SK-N-SH (cell line): ENCODE measurements around the gene SLC25A51. TPM values are rescaled to one million over a fixed set of nuclear protein-coding genes. Genes with fewer than 3 reads are reported as not detected.
A peak's percentile ranks its signal among the peaks of the same experiment; 100 is the strongest.

Experiments used
- CTCF ChIA-PET: fragments of 300-600, 350-600 bp; formaldehyde crosslinking; extraction: SDS; loops from one replicate; lab custom pipeline; 2021; lab: Yijun Ruan, JAX
- POLR2A ChIA-PET: fragments of 350-600 bp; sonication (Branson Sonifier 250); formaldehyde crosslinking; extraction: SDS; loops from one replicate; lab custom pipeline; 2020; ENCODE audit warnings: antibody characterized with exemption, inconsistent platforms; lab: Yijun Ruan, JAX
- DNase-seq: peaks from one replicate; pipeline ENCODE4 v3.0.0; 2012
- H2AFZ ChIP-seq: fragments of 200-600 bp; sonication (generic); 2 replicates; pipeline ENCODE4 v1.8.1; 2016; ENCODE audit warnings: antibody characterized with exemption, mild to moderate bottlenecking, low read depth
- H3F3A ChIP-seq: fragments of 200-600 bp; sonication (generic); replicated peaks from 2 replicates; pipeline ENCODE3; 2016; ENCODE audit warnings: antibody characterized with exemption, mild to moderate bottlenecking; ENCODE audit not compliant: insufficient read depth
- H3K27ac ChIP-seq, 2 experiments: fragments of 200-500 bp in 1 of 2; fragments of 200-600 bp in 1 of 2; sonication (Bioruptor generic) in 1 of 2; sonication (generic), shearing (Covaris generic) in 1 of 2; 2 replicates each; pipeline versions ENCODE4 v1.5.1 to v1.6.1; 2014 to 2016; ENCODE audit warnings: low read depth in 2 of 2, inconsistent platforms in 1 of 2, low read length in 1 of 2, mild to moderate bottlenecking in 1 of 2, mixed read lengths in 1 of 2
- H3K27me3 ChIP-seq: fragments of 200-600 bp; sonication (generic), shearing (Covaris generic); 2 replicates; pipeline ENCODE4 v1.6.1; 2016; ENCODE audit warnings: mixed run types; ENCODE audit not compliant: insufficient read depth
- H3K36me3 ChIP-seq, 2 experiments: fragments of 200-500 bp in 1 of 2; fragments of 200-600 bp in 1 of 2; sonication (Bioruptor generic) in 1 of 2; sonication (generic) in 1 of 2; replicated peaks in 1 of 2; 2 replicates each; pipeline versions ENCODE3 to v1.5.1; 2014 to 2016; ENCODE audit warnings: low read length in 1 of 2, mild to moderate bottlenecking in 1 of 2; ENCODE audit not compliant: insufficient read depth in 2 of 2, control insufficient read depth in 1 of 2
- H3K4me1 ChIP-seq, 2 experiments: fragments of 200-500 bp in 1 of 2; fragments of 200-600 bp in 1 of 2; sonication (Bioruptor generic) in 1 of 2; sonication (generic), shearing (Covaris generic) in 1 of 2; 2 replicates each; pipeline versions ENCODE4 v1.5.1 to v1.6.1; 2014 to 2016; ENCODE audit warnings: low read depth in 1 of 2, low read length in 1 of 2, mixed run types in 1 of 2; ENCODE audit not compliant: insufficient read depth in 2 of 2, control insufficient read depth in 1 of 2
- H3K4me2 ChIP-seq: fragments of 200-600 bp; sonication (generic), shearing (Covaris generic); 2 replicates; pipeline ENCODE4 v1.6.1; 2017; ENCODE audit warnings: mixed run types
- H3K4me3 ChIP-seq, 2 experiments: fragments of 200-500 bp in 1 of 2; fragments of 200-600 bp in 1 of 2; sonication (Bioruptor generic) in 1 of 2; sonication (generic), shearing (Covaris generic) in 1 of 2; 2 replicates each; pipeline versions ENCODE4 v1.5.1 to v1.8.1; 2014 to 2016; ENCODE audit warnings: low read depth in 2 of 2, inconsistent platforms in 1 of 2, low read length in 1 of 2, mild to moderate bottlenecking in 1 of 2, mixed read lengths in 1 of 2, moderate library complexity in 1 of 2
- H3K79me2 ChIP-seq: fragments of 200-600 bp; sonication (generic); 2 replicates; pipeline ENCODE4 v1.8.1; 2017; ENCODE audit warnings: mild to moderate bottlenecking; ENCODE audit not compliant: insufficient read depth
- H3K9ac ChIP-seq: fragments of 200-600 bp; sonication (generic); 2 replicates; pipeline ENCODE4 v1.6.1; 2017; ENCODE audit warnings: mixed run types
- H3K9me2 ChIP-seq: fragments of 200-600 bp; sonication (generic); 2 replicates; pipeline ENCODE4 v1.6.1; 2017; ENCODE audit warnings: mixed run types
- H3K9me3 ChIP-seq: fragments of 200-600 bp; sonication (generic); 2 replicates; pipeline ENCODE4 v1.6.1; 2017; ENCODE audit warnings: mixed run types, mild to moderate bottlenecking, moderate library complexity
- H4K20me1 ChIP-seq: fragments of 200-600 bp; sonication (generic); 2 replicates; pipeline ENCODE4 v1.6.1; 2017; ENCODE audit warnings: mild to moderate bottlenecking, mixed run types; ENCODE audit not compliant: insufficient read depth
- CHD2 ChIP-seq: fragments of 150-350 bp; IDR thresholded peaks from 2 replicates; pipeline ENCODE4 v1.6.1; 2018; ENCODE audit warnings: low read length; ENCODE audit not compliant: partially characterized antibody
- ELF1 ChIP-seq: IDR thresholded peaks from 2 replicates; pipeline ENCODE4 v1.4.0; 2012
- EP300 ChIP-seq, 2 experiments: IDR thresholded peaks; 2 replicates each; pipeline versions ENCODE4 v1.4.0 to v1.6.1; 2012; ENCODE audit warnings: borderline replicate concordance in 1 of 2, low read depth in 1 of 2, low read length in 1 of 2
- EZH2phosphoT487 ChIP-seq: fragments of 200-600 bp; sonication (generic); IDR thresholded peaks from 2 replicates; pipeline ENCODE4 v1.6.1; 2017; ENCODE audit warnings: low read depth, mixed run types, mild to moderate bottlenecking, antibody characterized with exemption, moderate library complexity, borderline replicate concordance
- FOSL2 ChIP-seq: IDR thresholded peaks from 2 replicates; pipeline ENCODE4 v1.4.0; 2012; ENCODE audit warnings: low read depth, mild to moderate bottlenecking, moderate library complexity, borderline replicate concordance
- FOXJ3 ChIP-seq: sonication (generic); formaldehyde crosslinking; IDR thresholded peaks from 2 replicates; pipeline ENCODE4 v1.5.1; 2020; ENCODE audit warnings: mild to moderate bottlenecking, missing genetic modification reagents
- GABPA ChIP-seq: IDR thresholded peaks from 2 replicates; pipeline ENCODE4 v1.4.0; 2012; ENCODE audit warnings: low read depth, mild to moderate bottlenecking
- IRF3 ChIP-seq: fragments of 150-350 bp; IDR thresholded peaks from 2 replicates; pipeline ENCODE4 v1.6.1; 2016; ENCODE audit warnings: mild to moderate bottlenecking, low read depth, low read length
- JUND ChIP-seq: IDR thresholded peaks from 2 replicates; pipeline ENCODE4 v1.4.0; 2012
- MEF2A ChIP-seq: IDR thresholded peaks from 2 replicates; pipeline ENCODE4 v1.4.0; 2012; ENCODE audit warnings: low read depth, borderline replicate concordance
- NRF1 ChIP-seq: IDR thresholded peaks from 2 replicates; pipeline ENCODE4 v1.6.1; 2012; ENCODE audit warnings: low read depth, mild to moderate bottlenecking, low read length
- RAD21 ChIP-seq: IDR thresholded peaks from 2 replicates; pipeline ENCODE4 v1.6.1; 2012; ENCODE audit warnings: mild to moderate bottlenecking, low read length
- REST ChIP-seq: IDR thresholded peaks from 2 replicates; pipeline ENCODE4 v1.6.1; 2012; ENCODE audit warnings: mild to moderate bottlenecking, low read depth, low read length, moderate library complexity
- RXRA ChIP-seq: IDR thresholded peaks from 2 replicates; pipeline ENCODE4 v1.4.0; 2012; ENCODE audit warnings: low read depth, mild to moderate bottlenecking, borderline replicate concordance
- TEAD4 ChIP-seq: IDR thresholded peaks from 2 replicates; pipeline ENCODE4 v1.4.0; 2012; ENCODE audit warnings: mild to moderate bottlenecking, borderline replicate concordance; ENCODE audit not compliant: insufficient read depth
- USF1 ChIP-seq: IDR thresholded peaks from 2 replicates; pipeline ENCODE4 v1.4.0; 2012; ENCODE audit warnings: low read depth, borderline replicate concordance
- USF2 ChIP-seq: fragments of 150-350 bp; IDR thresholded peaks from 2 replicates; pipeline ENCODE4 v1.6.1; 2017; ENCODE audit warnings: antibody characterized with exemption, low read length, low read depth, borderline replicate concordance
- WGBS: methylation state at CpG from one replicate; pipeline ENCODE4 v1.1.6; 2017; ENCODE audit warnings: low lambda C conversion rate; 5-methylcytosine and 5-hydroxymethylcytosine counted together
- polyA plus RNA-seq, 3 experiments: library from polyadenylated mRNA; depleted of rRNA; stranded (reverse); fragments of >200 nt; gene quantifications; 2 replicates each; pipeline ENCODE4 v1.2.3, GENCODE V29; 2012

The SLC25A51 gene
- polyA plus RNA-seq, 1 of the 3 experiments (the other 2 are of a cell fraction) = 13.3 TPM

GRCh38 chr9:37917313-37917731, 13.4 kb upstream of the SLC25A51 start (continued):
- no peak for TF ChIP-seq FOXJ3 (CRISPR knock-in tag)
- no peak for TF ChIP-seq CHD2
- TF ChIP-seq TEAD4 = no peak
- no peak for TF ChIP-seq REST
- no peak for TF ChIP-seq MEF2A

GRCh38 chr9:37916471-37917312, 12.8 kb upstream of the SLC25A51 start:
- Histone ChIP-seq H3K36me3 (peaks cover 12 to 42% of the 10 kb centered on the region in 2 experiments), H3K4me2 (no peak overlapping the region), H2AFZ (no peak overlapping the region), H3K4me3 (no peak overlapping the region), H3K9me2 (no peaks in the 10 kb centered on the region), H4K20me1 (no peaks in the 10 kb centered on the region), H3K27me3 (no peaks in the 10 kb centered on the region), H3K79me2 (peaks cover 6% of the 10 kb centered on the region; the same call in 1 of the 2 replicates), H3K9me3 (no peaks in the 10 kb centered on the region), H3F3A (peaks cover 12% of the 10 kb centered on the region), H3K9ac (no peak overlapping the region), H3K27ac (peak overlapping the region in 1 of 2 experiments; percentile 36; a peak in 2 of 4 replicates), H3K4me1 (peaks cover 5 to 14% of the 10 kb centered on the region in 2 experiments; a peak in 1 of 4 replicates)
- ChIA-PET CTCF (interaction anchor here (0.8 to 6.7 kb wide), 5 partner anchors 13 to 447 kb away, joined by 3 to 124 read pairs (median 5); no protein-coding TSS in a partner anchor), POLR2A (no interaction called here)
- WGBS = 92% methylated on average over 10 of the region's 18 CpGs
- TF ChIP-seq NRF1 = no peak
- TF ChIP-seq ELF1 = no peak
- TF ChIP-seq IRF3 = no peak
- no peak for TF ChIP-seq RXRA
- TF ChIP-seq FOSL2 = no peak
- TF ChIP-seq MEF2A = no peak
- TF ChIP-seq GABPA = no peak
- no peak for TF ChIP-seq RAD21
- no peak for TF ChIP-seq REST
- TF ChIP-seq EP300 (IDR thresholded peaks at IDR 0.05; ENCODE audit: borderline replicate concordance in 1 of 2, low read depth in 1 of 2, low read length in 1 of 2) = no peak
- TF ChIP-seq USF1 = no peak
- no peak for TF ChIP-seq USF2
- TF ChIP-seq JUND = no peak
- TF ChIP-seq EZH2phosphoT487 = no peak
- no peak for DNase-seq
